ENCODE data around the gene KIF25. TPM values are rescaled to one million over a fixed set of nuclear protein-coding genes. Genes with fewer than 3 reads are reported as not detected.

Gene KIF25
- total RNA-seq, 1 donor from 2014 or later, result not detected

- Histone ChIP-seq H3K4me1 (peaks cover 11% of the 10 kb centered on the region), H3K27me3 (no peaks in the 10 kb centered on the region), H3K27ac (no peak overlapping the region), H3K4me3 (no peak overlapping the region), H3K9me3 (no peaks in the 10 kb centered on the region), H3K36me3 (no peaks in the 10 kb centered on the region)
- TF ChIP-seq CTCF (IDR thresholded peaks at IDR 0.05) (no peak), POLR2AphosphoS5 (IDR thresholded peaks at IDR 0.05; ENCODE audit: insufficient read depth in 1 of 2, low read depth in 1 of 2) (no peak), POLR2A (IDR thresholded peaks at IDR 0.05) (no peak)
- intact Hi-C loops (cut with DNase I), result no loop called here
- DNase-seq (ENCODE audit: extremely low spot score in 2 of 2), result no peak
Measured at GRCh38 chr6:168050881-168051586, 53.6 kb downstream of the KIF25 start.

GRCh38 chr6:168051648-168052047 lies 54.2 kb downstream of the KIF25 start:
- no peak overlapping the region for H3K4me3 ChIP-seq
- intact Hi-C loops (cut with DNase I), result no loop called here
- no peaks in the 10 kb centered on the region for H3K36me3 ChIP-seq
- TF ChIP-seq CTCF (IDR thresholded peaks at IDR 0.05), result no peak
- TF ChIP-seq POLR2AphosphoS5 (IDR thresholded peaks at IDR 0.05; ENCODE audit: insufficient read depth in 1 of 2, low read depth in 1 of 2), result no peak
- TF ChIP-seq POLR2A (IDR thresholded peaks at IDR 0.05), result no peak
- no peak for DNase-seq (ENCODE audit: extremely low spot score in 2 of 2)
- H3K4me1 ChIP-seq, result peaks cover 7% of the 10 kb centered on the region
- no peaks in the 10 kb centered on the region for H3K9me3 ChIP-seq
- no peak overlapping the region for H3K27ac ChIP-seq
- no peaks in the 10 kb centered on the region for H3K27me3 ChIP-seq

GRCh38 chr6:168052291-168052891 lies 54.9 kb downstream of the KIF25 start:
- Histone ChIP-seq H3K4me1 (peaks cover 7% of the 10 kb centered on the region), H3K27ac (no peak overlapping the region), H3K4me3 (no peak overlapping the region), H3K27me3 (no peaks in the 10 kb centered on the region), H3K36me3 (no peaks in the 10 kb centered on the region), H3K9me3 (no peaks in the 10 kb centered on the region)
- intact Hi-C loops (cut with DNase I), result no loop called here
- TF ChIP-seq POLR2AphosphoS5 (IDR thresholded peaks at IDR 0.05; ENCODE audit: insufficient read depth in 1 of 2, low read depth in 1 of 2), result no peak
- no peak for TF ChIP-seq POLR2A (IDR thresholded peaks at IDR 0.05)
- TF ChIP-seq CTCF (IDR thresholded peaks at IDR 0.05), result no peak
- no peak for DNase-seq (ENCODE audit: extremely low spot score in 2 of 2)

DNA sequence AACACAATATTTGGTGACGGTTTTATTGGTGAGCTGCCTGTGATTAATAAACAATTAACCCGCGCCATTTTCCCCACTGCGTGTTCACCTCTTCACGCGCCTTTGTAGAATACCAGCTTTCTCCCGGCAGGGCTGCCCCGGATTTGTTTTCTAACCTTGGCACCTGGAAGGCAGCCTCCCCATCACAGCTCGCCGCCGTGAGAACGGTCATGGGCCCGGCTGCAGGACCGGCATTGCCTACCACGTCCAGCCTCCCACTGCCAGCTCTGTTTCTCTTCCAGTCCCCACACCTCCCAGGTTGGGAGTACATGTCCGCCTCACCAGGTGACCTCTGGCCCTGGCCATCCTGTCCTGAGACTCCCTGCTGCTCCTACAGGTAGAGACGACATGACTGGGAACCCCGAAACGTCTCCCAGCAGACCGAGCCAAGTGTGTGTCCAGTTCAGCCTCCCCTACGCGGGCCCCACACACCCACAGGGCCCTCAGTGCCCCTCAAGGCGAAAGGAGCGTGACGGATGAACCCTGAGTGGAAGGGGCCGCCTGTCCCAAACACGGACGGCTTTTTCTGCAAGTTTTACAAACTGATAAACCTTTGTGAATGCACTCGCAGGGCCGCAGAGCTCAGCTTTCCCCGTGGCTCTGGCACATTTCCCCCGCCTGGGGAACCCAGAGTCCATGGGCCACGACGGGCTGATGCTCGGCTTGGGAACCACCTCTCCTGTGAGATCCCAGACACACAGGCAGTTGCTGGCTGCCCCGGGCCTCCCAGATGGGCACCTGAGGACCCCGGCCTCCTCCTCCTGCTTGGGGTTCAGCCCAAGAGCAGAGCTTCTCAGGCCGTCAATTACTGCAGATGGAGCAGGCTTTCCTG lies 55.9 kb downstream of the KIF25 start:
- no peak for DNase-seq (ENCODE audit: extremely low spot score in 2 of 2)
- Histone ChIP-seq H3K9me3 (no peaks in the 10 kb centered on the region), H3K36me3 (no peaks in the 10 kb centered on the region), H3K4me1 (peaks cover 7% of the 10 kb centered on the region), H3K27ac (no peak overlapping the region), H3K27me3 (no peaks in the 10 kb centered on the region), H3K4me3 (no peak overlapping the region)
- intact Hi-C loops (cut with DNase I), result no loop called here
- TF ChIP-seq POLR2AphosphoS5 (IDR thresholded peaks at IDR 0.05; ENCODE audit: insufficient read depth in 1 of 2, low read depth in 1 of 2) (no peak), POLR2A (IDR thresholded peaks at IDR 0.05) (no peak), CTCF (IDR thresholded peaks at IDR 0.05) (no peak)

Measured in vagina (tissue), 2 donors.